ENCODE data around the gene TTC23. TPM values are rescaled to one million over a fixed set of nuclear protein-coding genes. Genes with fewer than 3 reads are reported as not detected.

TTC23 gene
- total RNA-seq, 1 experiment from 2014 or later, result 13.4 TPM

DNA sequence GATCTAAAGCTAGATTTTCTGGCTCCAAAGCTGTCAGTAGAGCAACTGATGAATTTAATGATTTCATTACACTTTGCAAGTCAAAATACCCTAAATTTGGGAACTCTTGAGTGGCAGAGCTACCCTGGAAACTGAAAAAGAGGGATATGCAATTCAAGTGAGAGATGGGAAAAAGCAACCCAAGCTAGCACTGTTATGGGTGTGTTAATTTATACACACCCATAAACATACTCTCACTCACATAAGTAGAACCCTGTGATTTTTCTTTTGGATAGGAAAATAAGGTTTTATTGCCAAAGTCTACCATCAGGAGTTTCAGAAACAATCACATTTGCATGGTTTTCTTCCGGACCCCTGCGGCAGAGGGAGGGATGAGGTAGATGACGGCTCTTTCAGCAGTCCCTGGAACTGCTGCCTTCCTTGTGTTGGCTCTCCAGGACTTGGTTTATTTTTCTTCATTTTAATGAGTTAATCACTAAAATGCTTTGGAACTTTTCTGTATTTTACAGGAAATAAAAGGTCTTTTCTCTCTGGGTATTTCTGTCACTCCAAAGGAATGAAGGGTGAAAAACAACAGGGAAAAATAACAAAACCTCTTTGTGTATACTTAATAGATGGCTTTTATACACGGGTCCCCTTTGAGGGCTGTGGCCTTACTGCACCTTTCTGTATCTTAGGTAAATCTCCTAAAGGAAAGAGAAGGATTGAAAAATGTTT is 63.8 kb downstream of the TTC23 start:
- Histone ChIP-seq H3K9me3 (ENCODE audit: low read depth, low read length, poor library complexity, severe bottlenecking) (no peaks in the 10 kb centered on the region), H3K4me3 (ENCODE audit: low read depth, low read length, poor library complexity, severe bottlenecking) (no peak overlapping the region), H3K27me3 (replicated peaks; ENCODE audit: insufficient read depth, low read depth, low read length, poor library complexity) (no peaks in the 10 kb centered on the region), H3K4me1 (ENCODE audit: insufficient read depth, low read length, poor library complexity, severe bottlenecking) (peaks cover 19% of the 10 kb centered on the region), H3K27ac (ENCODE audit: low read depth, low read length, poor library complexity, severe bottlenecking) (no peak overlapping the region), H3K36me3 (ENCODE audit: insufficient read depth, low read length, poor library complexity, severe bottlenecking) (no peaks in the 10 kb centered on the region)
- no peak for DNase-seq (ENCODE audit: low spot score)
- ChIA-PET POLR2A (ENCODE audit: low non-redundant PET) (no interaction called here), CTCF (no interaction called here)
- TF ChIP-seq EZH2 (IDR thresholded peaks at IDR 0.05; ENCODE audit: borderline replicate concordance, low read depth, low read length, poor library complexity, severe bottlenecking), result no peak
- TF ChIP-seq, protein P1, sequence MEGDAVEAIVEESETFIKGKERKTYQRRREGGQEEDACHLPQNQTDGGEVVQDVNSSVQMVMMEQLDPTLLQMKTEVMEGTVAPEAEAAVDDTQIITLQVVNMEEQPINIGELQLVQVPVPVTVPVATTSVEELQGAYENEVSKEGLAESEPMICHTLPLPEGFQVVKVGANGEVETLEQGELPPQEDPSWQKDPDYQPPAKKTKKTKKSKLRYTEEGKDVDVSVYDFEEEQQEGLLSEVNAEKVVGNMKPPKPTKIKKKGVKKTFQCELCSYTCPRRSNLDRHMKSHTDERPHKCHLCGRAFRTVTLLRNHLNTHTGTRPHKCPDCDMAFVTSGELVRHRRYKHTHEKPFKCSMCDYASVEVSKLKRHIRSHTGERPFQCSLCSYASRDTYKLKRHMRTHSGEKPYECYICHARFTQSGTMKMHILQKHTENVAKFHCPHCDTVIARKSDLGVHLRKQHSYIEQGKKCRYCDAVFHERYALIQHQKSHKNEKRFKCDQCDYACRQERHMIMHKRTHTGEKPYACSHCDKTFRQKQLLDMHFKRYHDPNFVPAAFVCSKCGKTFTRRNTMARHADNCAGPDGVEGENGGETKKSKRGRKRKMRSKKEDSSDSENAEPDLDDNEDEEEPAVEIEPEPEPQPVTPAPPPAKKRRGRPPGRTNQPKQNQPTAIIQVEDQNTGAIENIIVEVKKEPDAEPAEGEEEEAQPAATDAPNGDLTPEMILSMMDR (conservative IDR thresholded peaks at IDR 0.05; ENCODE audit: low read depth, low read length), result no peak
- no TSS peak for BruUV-seq (replicated peaks)
- intact Hi-C loops (cut with micrococcal nuclease; ENCODE audit: unreplicated experiment), result no loop called here

DNA sequence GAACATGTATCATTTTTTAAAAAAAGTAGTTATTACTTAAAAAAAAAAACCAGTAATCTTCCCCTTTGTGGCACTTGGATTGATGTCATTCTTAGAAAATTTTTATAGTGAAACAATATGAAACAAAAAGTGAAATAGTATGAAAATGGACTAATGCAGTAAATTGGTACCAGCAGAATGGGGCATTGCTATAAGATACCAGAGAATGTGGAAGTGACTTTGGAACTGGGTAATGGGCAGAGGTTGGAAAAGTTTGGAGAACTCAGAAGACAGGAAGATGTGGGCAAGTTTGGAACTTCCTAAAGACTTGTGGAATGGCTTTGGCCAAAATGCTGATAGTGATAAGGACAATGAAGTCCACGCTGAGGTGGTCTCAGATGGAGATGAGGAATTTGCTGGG is 66.6 kb downstream of the TTC23 start:
- ChIA-PET CTCF (no interaction called here), POLR2A (ENCODE audit: low non-redundant PET) (no interaction called here)
- peaks cover 30% of the 10 kb centered on the region for H3K4me1 ChIP-seq (ENCODE audit: insufficient read depth, low read length, poor library complexity, severe bottlenecking)
- intact Hi-C loops (cut with micrococcal nuclease; ENCODE audit: unreplicated experiment), result no loop called here
- no peaks in the 10 kb centered on the region for H3K9me3 ChIP-seq (ENCODE audit: low read depth, low read length, poor library complexity, severe bottlenecking)
- BruUV-seq (replicated peaks), result no TSS peak
- no peak overlapping the region for H3K4me3 ChIP-seq (ENCODE audit: low read depth, low read length, poor library complexity, severe bottlenecking)
- H3K36me3 ChIP-seq (ENCODE audit: insufficient read depth, low read length, poor library complexity, severe bottlenecking), result no peaks in the 10 kb centered on the region
- H3K27ac ChIP-seq (ENCODE audit: low read depth, low read length, poor library complexity, severe bottlenecking), result no peak overlapping the region
- TF ChIP-seq, protein P1 (conservative IDR thresholded peaks at IDR 0.05; ENCODE audit: low read depth, low read length), result no peak
- no peak for TF ChIP-seq EZH2 (IDR thresholded peaks at IDR 0.05; ENCODE audit: borderline replicate concordance, low read depth, low read length, poor library complexity, severe bottlenecking)
- H3K27me3 ChIP-seq (replicated peaks; ENCODE audit: insufficient read depth, low read depth, low read length, poor library complexity), result no peaks in the 10 kb centered on the region
- no peak for DNase-seq (ENCODE audit: low spot score)

DNA sequence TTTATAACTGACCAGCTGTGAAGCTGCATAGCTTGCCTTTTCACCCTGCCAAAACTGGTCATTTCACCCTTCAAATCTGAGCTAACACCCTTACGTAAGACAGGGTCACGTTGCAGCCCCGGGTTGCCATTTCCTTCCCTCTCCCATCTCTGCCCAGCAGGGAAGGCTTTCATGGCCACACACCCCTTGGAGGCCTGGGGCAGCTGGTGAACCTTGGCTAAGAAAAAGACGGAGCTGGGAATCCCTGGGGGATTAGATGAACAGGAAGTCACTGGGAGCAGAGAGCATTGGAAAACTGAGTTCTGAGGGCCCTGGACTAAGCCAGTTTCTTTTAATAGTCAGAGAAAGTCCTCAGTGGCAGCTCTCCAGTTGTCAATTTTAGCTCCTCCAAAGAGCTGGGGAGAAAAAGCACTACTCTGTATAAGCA is 67.8 kb downstream of the TTC23 start:
- Histone ChIP-seq H3K27ac (ENCODE audit: low read depth, low read length, poor library complexity, severe bottlenecking) (peak overlapping the region; percentile 13), H3K27me3 (replicated peaks; ENCODE audit: insufficient read depth, low read depth, low read length, poor library complexity) (no peaks in the 10 kb centered on the region), H3K36me3 (ENCODE audit: insufficient read depth, low read length, poor library complexity, severe bottlenecking) (no peaks in the 10 kb centered on the region), H3K9me3 (ENCODE audit: low read depth, low read length, poor library complexity, severe bottlenecking) (no peaks in the 10 kb centered on the region), H3K4me1 (ENCODE audit: insufficient read depth, low read length, poor library complexity, severe bottlenecking) (peaks cover 30% of the 10 kb centered on the region), H3K4me3 (ENCODE audit: low read depth, low read length, poor library complexity, severe bottlenecking) (no peak overlapping the region)
- BruUV-seq (replicated peaks), result no TSS peak
- TF ChIP-seq EZH2 (IDR thresholded peaks at IDR 0.05; ENCODE audit: borderline replicate concordance, low read depth, low read length, poor library complexity, severe bottlenecking), result no peak
- TF ChIP-seq, protein P1 (conservative IDR thresholded peaks at IDR 0.05; ENCODE audit: low read depth, low read length), result no peak
- ChIA-PET POLR2A (ENCODE audit: low non-redundant PET) (no interaction called here), CTCF (no interaction called here)
- DNase-seq (ENCODE audit: low spot score), result peak; percentile 50
- intact Hi-C loops (cut with micrococcal nuclease; ENCODE audit: unreplicated experiment), result no loop called here
